ENCODE measurements around the gene APOBR.
"Not testable (repeated sequence)": the region's sequence is repeated elsewhere in the genome, so short reads cannot be mapped to it uniquely, and the experiment has no call there.

APOBR gene

DNA sequence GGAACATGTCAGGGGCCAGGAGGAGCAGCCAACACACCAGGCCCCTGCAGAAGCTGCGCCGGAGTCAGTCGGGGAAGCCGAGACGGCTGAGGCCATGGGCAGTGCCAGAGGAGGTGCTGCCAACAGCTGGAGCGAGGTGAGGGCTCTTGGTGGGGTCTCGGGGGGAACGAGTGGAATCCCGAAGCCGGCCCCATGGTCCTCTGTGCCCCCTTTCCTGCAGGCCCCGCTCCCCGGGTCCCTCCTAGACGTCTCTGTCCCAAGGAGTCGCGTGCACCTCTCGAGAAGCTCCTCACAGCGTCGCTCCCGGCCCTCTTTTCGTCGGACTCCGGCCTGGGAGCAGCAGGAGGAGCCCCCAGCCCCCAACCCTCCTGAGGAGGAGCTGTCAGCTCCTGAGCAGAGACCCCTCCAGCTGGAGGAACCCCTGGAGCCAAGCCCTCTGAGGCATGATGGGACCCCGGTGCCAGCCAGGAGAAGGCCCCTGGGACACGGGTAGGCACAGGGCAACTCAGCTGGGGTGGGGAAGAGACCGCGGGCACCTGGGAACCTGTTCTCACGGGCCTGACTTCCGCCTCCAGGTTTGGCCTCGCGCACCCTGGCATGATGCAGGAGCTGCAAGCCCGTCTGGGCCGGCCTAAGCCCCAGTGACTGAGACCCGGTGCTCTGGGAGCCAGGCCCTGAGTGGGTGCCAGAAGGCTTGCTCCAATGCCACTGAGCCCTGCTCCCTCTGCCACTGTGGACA is 3.6 kb downstream of the APOBR start:
- DNase-seq = no peak

DNA sequence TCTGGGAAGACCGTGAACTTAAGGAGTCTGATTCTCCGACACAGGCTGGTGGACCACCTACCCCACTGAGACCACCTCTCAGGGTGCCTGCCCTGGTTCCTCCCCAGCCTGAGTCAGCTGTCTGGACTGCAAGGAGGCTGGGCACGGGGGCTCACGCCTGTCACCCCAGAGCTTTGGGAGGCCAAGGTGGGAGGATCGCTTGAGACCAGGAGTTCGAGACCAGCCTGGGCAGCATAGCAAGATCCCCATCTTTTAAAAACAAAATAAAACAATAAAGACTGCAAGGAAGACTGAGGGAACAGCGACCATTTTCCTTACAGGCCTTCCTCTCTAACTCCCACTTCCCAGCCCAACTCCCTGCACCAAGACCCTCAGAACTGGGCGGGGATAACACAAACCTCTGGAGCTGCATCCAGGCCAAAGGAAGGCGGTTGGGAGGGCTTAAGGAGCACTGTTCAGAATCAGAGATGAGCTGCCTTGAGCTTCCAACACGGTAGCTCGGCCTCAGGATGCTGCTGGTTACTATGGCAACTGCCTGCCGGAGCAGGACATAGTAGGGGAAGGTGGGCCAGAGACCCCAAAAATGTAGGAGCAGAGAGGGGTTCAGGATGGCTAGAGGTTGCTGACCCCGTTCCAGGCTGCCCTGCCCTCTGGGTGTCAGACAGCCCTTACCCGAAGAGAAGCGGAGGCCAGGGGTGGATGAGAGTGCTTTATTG is 4.4 kb downstream of the APOBR start:
- no peak for DNase-seq

GRCh38 chr16:28499854-28500253 is 5.4 kb downstream of the APOBR start:
- no peak for DNase-seq

- DNase-seq = not testable (repeated sequence)
Measured at GRCh38 chr16:28500476-28501180, 6.2 kb downstream of the APOBR start.

GRCh38 chr16:28501258-28502232 is 7.1 kb downstream of the APOBR start:
- no peak for DNase-seq

GRCh38 chr16:28502290-28502689 is 7.8 kb downstream of the APOBR start:
- no peak for DNase-seq

DNA sequence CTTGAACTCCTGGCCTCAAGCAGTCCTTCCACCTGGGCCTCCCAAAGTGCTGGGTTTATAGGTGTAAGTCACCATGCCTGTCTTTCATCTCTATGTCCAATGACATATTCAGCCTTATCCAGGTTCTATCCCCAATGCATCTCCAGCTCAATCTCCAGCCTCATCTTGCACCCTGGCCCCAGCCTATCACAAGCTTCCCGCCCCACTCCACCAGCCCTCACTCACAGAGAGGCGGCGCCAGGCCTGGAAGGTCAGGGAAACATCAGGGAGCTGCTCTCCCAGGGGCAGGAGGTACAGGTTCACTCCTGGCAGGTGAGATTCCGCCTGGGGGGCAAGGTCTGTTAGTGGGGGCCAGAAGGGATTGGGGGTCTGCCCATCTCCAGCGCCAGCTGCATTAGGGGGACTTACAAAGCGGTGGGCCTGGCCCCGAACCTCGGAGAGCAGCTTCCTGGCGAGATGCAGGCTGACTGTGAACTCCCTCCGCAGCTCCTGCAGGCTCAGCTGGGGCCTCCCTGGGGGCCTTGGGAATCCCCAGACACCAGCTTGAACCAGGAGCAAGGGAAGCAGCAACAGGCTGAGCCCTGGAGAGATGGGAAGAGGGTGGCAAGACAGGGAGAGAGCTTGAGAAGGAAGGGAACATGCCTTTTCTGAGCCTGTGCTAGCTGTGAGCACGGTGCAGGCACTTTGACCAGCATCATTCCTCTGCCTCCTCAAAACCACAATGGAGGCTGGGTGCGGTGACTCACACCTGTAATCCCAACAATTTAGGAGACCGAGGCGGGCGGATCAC is 9.2 kb downstream of the APOBR start:
- no peak for DNase-seq

DNA sequence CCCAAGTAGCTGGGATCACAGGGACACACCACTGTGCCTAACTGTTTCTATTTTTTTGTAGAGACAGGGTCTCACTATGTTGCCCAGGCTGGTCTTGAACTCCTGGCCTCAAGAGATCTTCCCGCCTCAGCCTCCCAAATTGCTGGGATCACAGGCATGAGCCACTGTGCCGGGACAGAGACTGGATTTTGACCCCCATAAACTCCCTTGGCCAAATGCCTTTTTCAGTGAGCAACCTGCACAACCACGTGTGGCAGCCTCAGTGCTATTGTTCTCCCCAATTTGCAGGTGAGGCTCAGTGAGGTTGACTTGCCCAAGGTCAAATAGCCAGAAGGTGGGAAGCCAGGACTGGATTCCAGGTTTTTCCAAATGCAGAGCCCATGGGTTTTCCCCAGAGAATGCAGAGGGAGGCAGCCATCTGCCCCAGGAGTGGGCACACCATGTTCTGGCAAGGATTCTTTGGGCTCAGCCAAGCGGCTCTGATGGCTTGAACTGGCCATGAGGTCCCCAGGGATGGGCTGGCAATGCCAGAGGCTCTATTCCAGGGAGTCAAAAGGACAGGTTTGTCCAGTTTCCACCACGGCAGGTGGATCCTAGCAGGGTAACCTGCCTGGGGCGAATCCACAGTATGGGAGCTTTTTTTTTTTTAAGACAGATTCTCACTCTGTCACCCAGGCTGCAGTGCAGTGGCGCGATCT is 10.4 kb downstream of the APOBR start:
- DNase-seq = no peak

DNA sequence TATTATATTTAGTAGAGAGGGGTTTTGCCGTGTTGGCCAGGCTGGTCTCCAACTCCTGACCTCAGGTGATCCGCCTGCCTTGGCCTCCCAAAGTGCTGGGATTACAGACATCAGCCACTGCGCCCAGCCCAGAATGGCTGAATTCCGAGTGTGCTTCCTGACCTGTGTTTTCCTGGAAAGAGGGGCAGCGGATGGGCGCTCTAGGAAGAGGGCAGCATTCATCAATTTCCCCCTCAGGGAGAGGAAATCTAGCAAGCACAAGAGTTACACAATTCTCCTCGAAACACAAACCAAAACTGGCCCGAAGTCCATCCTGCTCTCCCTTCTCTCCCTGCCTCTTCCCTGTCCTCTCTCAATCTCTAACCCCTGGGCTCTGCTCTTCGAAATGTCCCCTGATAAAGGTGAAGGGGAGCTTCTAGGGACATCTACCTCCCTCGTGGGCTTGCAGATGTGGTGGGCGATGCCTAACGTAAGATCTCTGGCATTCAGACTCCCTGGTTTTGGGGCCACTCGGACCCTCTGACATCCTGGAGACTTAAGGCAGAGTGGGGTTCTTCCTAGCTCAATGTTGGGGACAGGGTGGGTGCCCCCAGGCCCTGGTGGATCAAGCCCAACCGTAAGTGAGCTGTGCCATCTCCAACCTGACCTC is 11.2 kb downstream of the APOBR start:
- no peak for DNase-seq

DNA sequence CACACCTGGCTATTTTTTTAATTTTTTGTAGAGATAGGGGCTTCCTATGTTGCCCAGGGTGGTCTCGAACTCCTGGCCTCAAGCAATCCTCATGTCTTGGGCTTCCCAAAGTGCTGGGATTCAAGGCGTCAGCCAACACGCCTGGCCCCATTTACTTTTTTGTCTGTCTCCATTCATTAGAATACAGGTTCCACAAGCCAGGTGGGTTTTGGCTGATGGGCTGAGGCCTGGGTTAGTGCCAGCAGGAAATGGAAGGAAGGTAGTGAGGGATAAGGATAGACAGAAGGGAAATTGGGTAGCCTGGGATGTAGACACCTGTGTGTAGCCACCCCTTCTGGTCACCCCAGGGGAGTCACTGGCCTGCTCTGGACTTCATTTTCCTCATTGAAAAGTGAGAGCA is 16.6 kb downstream of the APOBR start:
- DNase-seq = no peak

DNA sequence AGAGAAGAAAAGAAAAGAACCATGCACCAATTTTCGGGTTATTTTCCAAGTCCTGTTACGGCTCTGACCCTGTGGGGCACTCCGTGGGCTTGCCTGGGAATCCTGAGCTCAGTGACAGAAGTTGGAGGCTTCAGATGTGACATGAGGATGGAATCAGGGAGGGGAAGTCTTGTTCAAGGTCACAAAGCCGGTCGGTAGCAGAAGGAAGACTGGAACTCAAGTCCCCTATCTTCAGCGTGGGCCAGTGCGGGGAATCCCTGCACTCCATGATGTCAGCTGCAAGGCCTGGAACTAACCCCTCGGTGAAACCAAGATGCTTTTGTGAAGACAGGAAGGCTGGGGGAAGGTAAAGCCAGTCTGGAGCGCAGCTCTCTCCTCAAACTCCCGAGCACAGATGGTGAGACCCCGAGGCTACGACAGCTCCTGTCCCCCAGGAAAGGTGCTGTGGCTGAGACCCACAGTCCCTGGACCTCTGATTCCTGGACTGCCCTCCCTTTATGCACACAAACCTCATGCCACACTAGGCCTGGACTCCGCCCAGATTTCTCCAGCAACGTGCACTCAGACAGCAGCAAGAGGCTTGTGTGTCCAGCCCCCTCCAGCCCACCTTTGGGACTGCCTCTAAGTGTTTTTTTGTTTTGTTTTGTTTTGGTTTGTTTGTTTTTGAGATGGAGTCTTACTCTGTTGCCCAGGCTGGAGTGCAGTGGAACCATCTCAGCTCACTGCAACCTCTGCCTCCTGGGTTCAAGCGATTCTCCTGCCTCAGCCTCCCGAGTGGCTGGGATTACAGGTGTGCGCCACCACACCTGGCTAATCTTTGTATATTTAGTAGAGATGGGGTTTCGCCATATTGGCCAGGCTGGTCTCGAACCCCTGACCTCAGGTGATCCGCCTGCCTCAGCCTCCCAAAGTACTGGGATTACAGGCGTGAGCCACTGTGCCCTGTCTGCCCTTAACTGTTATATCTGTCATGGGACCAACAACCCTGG is 17.7 kb downstream of the APOBR start:
- DNase-seq = no peak

- DNase-seq = peak; percentile 20
Measured at GRCh38 chr16:28513484-28514181, 19.2 kb downstream of the APOBR start.

GRCh38 chr16:28514246-28514645 is 19.8 kb downstream of the APOBR start:
- no peak for DNase-seq

GRCh38 chr16:28520672-28521071 is 26.2 kb downstream of the APOBR start:
- no peak for DNase-seq

GRCh38 chr16:28521436-28521835 is 27.0 kb downstream of the APOBR start:
- no peak for DNase-seq

- DNase-seq = no peak
Measured at GRCh38 chr16:28522792-28523191, 28.3 kb downstream of the APOBR start.

DNA sequence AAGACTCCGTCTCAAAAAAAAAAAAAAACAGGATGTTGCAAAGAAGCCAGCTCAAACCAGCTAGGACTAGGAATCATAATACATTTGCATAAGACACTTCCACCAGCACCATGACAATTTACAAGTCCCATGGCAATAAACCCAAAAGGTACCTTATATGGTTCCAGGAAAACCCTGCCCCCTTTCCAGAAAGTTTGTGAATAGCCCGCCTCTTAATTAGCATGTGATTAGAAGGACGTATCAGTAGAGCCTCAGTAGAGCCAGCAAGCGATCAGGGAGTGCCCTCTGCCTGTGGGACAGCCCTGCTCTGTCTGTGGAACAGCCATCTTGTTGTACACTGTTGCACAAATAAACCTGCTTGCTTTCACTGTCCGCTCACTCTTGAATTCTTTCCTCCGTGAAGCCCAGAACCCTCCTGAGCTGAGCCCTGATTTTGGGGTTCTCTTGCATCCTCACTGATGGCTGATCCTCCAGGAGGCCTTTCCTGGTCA is 30.3 kb downstream of the APOBR start:
- DNase-seq = no peak
